Measurements from ENCODE around the gene CES2. TPM values are rescaled to one million over a fixed set of nuclear protein-coding genes. Genes with fewer than 3 reads are reported as not detected.

Gene CES2
- polyA plus RNA-seq, 1 experiment = 33.3 TPM

DNA sequence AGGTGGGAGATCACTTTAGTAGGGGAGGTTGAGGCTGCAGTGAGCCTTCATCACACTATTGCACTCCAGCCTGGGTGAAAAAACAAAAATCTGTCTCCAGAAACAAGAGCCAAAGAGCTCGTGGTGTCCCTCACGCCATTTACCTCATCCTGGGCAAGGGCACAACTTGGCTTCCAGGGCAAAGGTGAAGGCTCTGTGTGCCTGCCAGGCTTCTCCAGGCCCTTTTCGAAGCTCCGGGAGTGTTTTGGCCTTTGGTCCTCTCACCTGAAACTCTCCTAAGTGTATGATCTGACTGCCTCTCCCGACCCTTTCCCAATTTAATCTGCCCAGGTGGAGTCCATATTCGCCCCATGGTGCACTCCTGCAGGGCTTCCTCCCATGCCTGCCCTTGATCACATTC lies 14.2 kb downstream of the CES2 start:
- Histone ChIP-seq H3K36me3 (ENCODE audit: control insufficient read depth, insufficient read depth, low read length) (no peaks in the 10 kb centered on the region), H3K27me3 (ENCODE audit: control insufficient read depth, insufficient read depth, low read length) (peaks cover 7% of the 10 kb centered on the region), H3K4me3 (ENCODE audit: low read depth, low read length) (no peak overlapping the region)
- ChIA-PET CTCF (interaction anchor here (1.0 to 2.5 kb wide), 6 partner anchors 10 to 210 kb away, joined by 3 to 8 read pairs (median 4); partner anchors contain the start of genes FBXL8 and TRADD), POLR2A (no interaction called here)
- TF ChIP-seq, protein P1, sequence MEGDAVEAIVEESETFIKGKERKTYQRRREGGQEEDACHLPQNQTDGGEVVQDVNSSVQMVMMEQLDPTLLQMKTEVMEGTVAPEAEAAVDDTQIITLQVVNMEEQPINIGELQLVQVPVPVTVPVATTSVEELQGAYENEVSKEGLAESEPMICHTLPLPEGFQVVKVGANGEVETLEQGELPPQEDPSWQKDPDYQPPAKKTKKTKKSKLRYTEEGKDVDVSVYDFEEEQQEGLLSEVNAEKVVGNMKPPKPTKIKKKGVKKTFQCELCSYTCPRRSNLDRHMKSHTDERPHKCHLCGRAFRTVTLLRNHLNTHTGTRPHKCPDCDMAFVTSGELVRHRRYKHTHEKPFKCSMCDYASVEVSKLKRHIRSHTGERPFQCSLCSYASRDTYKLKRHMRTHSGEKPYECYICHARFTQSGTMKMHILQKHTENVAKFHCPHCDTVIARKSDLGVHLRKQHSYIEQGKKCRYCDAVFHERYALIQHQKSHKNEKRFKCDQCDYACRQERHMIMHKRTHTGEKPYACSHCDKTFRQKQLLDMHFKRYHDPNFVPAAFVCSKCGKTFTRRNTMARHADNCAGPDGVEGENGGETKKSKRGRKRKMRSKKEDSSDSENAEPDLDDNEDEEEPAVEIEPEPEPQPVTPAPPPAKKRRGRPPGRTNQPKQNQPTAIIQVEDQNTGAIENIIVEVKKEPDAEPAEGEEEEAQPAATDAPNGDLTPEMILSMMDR (IDR thresholded peaks at IDR 0.05; ENCODE audit: insufficient read depth, low read depth, low read length) = no peak
- no peak for DNase-seq (ENCODE audit: low read depth)

DNA sequence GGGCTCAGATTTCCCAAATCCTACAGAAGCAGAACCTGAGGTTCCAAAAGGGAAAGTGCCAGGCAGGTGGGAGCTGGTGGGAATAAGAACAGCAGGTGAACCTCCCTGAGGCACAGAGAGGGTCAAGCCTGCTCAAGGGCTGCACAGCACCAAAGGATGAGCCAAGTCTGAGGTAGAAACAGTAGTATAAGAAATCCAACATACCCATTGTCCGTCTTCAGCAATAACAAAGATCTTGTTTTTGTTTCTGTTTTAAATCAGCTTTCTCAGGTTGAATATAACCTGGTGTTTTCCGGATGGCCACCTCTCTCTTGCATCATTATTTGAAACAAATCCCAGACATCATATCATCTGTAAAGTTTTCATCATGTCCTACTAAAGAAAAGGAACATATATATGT lies 15.1 kb downstream of the CES2 start:
- POLR2A ChIA-PET = no interaction called here
- no peak for DNase-seq (ENCODE audit: low read depth)
- Histone ChIP-seq H3K27me3 (ENCODE audit: control insufficient read depth, insufficient read depth, low read length) (peaks cover 7% of the 10 kb centered on the region), H3K4me3 (ENCODE audit: low read depth, low read length) (no peak overlapping the region), H3K36me3 (ENCODE audit: control insufficient read depth, insufficient read depth, low read length) (no peaks in the 10 kb centered on the region)
- CTCF ChIA-PET = interaction anchor here (1.0 to 2.5 kb wide), 5 partner anchors 11 to 209 kb away, joined by 3 to 8 read pairs (median 3); partner anchors contain the start of genes FBXL8 and TRADD
- TF ChIP-seq, protein P1 (IDR thresholded peaks at IDR 0.05; ENCODE audit: insufficient read depth, low read depth, low read length) = no peak

DNA sequence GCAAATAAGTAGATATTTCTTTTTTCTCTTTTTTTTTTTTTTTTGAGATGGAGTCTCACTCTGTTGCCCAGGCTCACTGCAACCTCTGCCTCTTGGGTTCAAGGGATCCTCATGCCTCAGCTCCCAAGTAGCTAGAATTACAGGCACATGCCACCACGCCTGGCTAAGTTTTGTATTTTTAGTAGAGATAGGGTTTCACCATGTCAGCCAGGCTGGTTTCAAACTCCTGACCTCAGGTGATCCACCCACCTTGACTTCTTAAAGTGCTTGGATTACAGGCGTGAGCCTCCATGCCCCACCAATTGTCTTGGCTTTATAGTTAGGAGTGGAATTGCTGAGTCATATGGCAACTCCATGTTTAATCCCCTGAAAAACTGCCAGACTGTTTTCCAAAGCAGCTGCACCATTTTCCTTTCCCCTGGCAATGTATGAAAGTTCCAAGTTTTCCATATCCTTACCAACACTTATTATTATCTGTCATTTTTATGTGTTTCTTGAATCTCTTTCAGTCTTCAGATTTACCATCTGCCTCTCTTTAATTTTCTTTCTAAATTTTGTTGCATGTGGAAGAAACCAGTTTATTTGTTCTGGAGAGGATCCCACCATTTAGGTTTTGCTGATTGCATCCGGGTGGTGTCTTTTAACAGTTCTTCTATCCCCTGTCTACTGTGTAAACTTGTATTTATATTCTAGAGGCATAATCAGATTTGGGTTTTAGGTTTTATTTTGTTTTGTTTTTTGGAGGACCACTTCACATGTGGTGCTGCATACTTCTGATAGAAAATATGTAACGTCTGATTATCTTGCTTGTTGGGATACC lies 15.9 kb downstream of the CES2 start:
- DNase-seq (ENCODE audit: low read depth) = no peak
- CTCF ChIA-PET = interaction anchor here (1.8 to 2.5 kb wide), 2 partner anchors 27 to 56 kb away, joined by 4 to 8 read pairs; no protein-coding TSS in a partner anchor

DNA sequence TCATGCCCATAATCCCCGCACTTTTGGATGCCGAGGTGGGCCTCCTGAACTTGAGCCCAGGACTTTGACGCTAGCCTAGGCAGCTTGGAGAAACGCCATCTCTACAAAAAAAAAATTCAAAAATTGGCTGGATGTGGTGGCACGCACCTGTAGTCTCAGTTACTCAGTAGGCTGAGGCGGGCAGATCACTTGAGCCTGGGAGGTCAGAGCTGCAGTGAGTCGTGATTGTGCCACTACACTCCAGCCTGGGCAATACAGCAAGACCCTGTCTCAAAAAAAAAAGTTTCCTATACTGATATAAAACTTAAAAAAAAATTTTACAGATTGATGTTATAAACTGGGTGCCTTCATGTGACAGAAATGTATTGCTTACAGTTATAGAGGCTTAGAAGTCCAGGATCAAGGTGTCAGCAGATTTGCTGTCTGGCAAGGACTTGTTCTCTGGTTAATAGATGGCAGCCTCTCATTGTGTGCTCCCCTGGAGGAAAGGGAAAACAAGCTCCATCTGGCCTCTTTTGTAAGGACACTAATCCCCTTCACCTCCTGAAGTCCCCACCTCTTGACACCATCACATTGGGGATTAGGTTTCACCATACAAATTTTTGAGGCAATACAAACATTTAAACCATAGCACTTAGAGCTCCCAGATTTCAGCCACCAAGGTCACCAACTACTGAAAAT lies 17.3 kb downstream of the CES2 start:
- no peak overlapping the region for H3K4me3 ChIP-seq (ENCODE audit: low read depth, low read length)
- no peak for DNase-seq (ENCODE audit: low read depth)
- POLR2A ChIA-PET = no interaction called here
- no peaks in the 10 kb centered on the region for H3K36me3 ChIP-seq (ENCODE audit: control insufficient read depth, insufficient read depth, low read length)
- TF ChIP-seq, protein P1 (IDR thresholded peaks at IDR 0.05; ENCODE audit: insufficient read depth, low read depth, low read length) = no peak
- CTCF ChIA-PET = interaction anchor here (0.9 to 3.2 kb wide), 11 partner anchors 11 to 234 kb away, joined by 3 to 18 read pairs (median 4); no protein-coding TSS in a partner anchor
- H3K27me3 ChIP-seq (ENCODE audit: control insufficient read depth, insufficient read depth, low read length) = peaks cover 8% of the 10 kb centered on the region

More for the DNA sequence above, 15.9 kb downstream of the CES2 start:
- H3K27me3 ChIP-seq (ENCODE audit: control insufficient read depth, insufficient read depth, low read length) = peaks cover 7% of the 10 kb centered on the region
- no peak overlapping the region for H3K4me3 ChIP-seq (ENCODE audit: low read depth, low read length)
- TF ChIP-seq, protein P1 (IDR thresholded peaks at IDR 0.05; ENCODE audit: insufficient read depth, low read depth, low read length) = no peak
- POLR2A ChIA-PET = no interaction called here
- no peaks in the 10 kb centered on the region for H3K36me3 ChIP-seq (ENCODE audit: control insufficient read depth, insufficient read depth, low read length)
